Lower leg skin (tissue), 3 donors: ENCODE data around the gene SLCO2B1.

Experiments used
- CTCF ChIP-seq, 3 donors: fragments of 450-650 bp; IDR thresholded peaks; one replicate each; pipeline ENCODE4 v1.5.1; 2016; ENCODE audit warnings: antibody characterized with exemption in 3 of 3, mild to moderate bottlenecking in 3 of 3, moderate library complexity in 2 of 3
- POLR2A ChIP-seq, 2 donors: fragments of 450-650 bp; IDR thresholded peaks; one replicate each; pipeline ENCODE4 v1.6.1; 2016 to 2017; ENCODE audit warnings: antibody characterized with exemption in 2 of 2, mild to moderate bottlenecking in 1 of 2, moderate library complexity in 1 of 2

GRCh38 chr11:75144716-75145014 lies 6.2 kb upstream of the SLCO2B1 start:
- TF ChIP-seq CTCF (IDR thresholded peaks at IDR 0.05) (no peak), POLR2A (IDR thresholded peaks at IDR 0.05) (no peak)
